GM12873 (cell line): Measurements from ENCODE around the gene GPC1.

ENCODE experiments used
- TF ChIP-seq, protein P1 (sequence below): IDR thresholded peaks from 2 replicates; pipeline ENCODE4 v1.5.1; 2012; ENCODE audit warnings: low read depth, mild to moderate bottlenecking, moderate library complexity, low read length, control low read depth; ENCODE audit not compliant: insufficient read depth; ENCODE audit errors: missing control alignments

GPC1 gene

DNA sequence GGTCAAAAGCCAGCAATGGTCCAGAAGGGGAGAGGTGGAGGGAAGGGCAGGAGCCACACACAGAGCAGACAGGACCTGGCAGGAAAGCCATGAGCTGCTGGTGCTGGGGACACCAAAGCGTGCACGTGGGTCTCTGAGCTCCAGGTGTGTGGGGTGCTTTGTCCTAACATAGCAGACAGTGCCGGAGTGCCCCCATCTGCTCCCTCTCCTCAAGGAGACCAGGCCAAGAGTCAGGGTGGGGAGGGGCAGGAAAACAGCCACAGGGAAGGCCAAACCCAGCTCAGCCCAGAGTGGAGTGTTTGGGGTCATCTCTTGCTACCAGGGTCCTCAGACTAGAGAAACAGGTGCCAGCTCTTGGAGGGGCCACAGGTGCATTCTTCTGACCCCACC is 4.2 kb upstream of the GPC1 start:
- TF ChIP-seq, protein P1, sequence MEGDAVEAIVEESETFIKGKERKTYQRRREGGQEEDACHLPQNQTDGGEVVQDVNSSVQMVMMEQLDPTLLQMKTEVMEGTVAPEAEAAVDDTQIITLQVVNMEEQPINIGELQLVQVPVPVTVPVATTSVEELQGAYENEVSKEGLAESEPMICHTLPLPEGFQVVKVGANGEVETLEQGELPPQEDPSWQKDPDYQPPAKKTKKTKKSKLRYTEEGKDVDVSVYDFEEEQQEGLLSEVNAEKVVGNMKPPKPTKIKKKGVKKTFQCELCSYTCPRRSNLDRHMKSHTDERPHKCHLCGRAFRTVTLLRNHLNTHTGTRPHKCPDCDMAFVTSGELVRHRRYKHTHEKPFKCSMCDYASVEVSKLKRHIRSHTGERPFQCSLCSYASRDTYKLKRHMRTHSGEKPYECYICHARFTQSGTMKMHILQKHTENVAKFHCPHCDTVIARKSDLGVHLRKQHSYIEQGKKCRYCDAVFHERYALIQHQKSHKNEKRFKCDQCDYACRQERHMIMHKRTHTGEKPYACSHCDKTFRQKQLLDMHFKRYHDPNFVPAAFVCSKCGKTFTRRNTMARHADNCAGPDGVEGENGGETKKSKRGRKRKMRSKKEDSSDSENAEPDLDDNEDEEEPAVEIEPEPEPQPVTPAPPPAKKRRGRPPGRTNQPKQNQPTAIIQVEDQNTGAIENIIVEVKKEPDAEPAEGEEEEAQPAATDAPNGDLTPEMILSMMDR, result no peak

DNA sequence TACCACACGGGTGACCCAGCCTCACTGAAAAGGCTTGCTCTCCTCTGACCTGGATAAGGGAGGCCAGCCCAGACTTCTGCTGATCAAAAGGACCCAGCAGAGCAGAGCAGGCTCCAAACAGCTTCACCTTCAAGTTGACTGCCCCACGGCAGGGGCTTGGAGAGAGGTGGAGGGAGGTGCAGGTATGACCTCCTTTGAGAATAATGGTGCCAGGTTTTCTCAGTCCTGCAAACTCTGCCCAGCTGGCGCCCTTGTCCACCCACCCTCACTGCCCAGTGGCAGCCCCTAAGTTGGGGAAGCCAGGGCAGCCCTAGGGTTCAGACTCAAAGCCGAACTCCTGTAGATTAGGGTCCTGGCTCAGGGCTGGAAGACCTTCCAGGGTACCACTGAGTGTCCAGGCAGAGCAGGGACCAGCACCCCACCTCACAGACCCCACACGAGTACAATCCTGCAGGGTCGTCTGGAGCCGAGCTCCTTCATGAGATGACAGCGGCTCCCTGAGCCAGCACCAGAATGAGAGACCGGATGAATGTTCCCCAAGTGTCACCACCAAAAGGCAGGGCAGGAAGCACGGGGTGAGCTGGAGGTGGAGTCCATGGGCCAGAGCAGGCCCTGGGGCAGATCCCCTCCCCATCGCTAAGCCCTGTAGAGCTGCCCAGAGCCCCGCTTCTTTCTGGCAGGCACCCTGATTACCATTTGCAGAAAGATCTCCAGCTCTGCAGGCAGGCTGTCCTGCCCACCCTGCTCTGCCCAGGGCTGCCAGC is 3.6 kb upstream of the GPC1 start:
- TF ChIP-seq, protein P1, result no peak

DNA sequence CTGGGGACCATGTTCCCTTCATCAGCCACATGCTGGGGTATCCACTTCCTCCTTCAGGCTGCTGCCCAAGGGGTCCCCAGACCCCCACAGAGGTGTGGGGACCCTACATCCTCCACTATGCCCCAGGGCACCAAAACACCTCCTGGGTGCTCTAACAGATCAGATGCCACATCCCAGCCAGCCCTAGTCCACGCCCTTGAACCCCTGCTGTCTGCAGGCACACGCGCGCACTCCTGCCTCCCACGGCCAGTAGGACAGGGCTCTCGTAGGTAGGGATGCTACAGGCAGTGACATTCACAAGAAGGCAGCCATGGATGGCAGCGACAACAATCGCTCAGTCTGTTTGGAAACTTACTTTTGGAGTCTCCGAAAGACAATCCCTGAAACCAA is 3.0 kb upstream of the GPC1 start:
- TF ChIP-seq, protein P1, result no peak

DNA sequence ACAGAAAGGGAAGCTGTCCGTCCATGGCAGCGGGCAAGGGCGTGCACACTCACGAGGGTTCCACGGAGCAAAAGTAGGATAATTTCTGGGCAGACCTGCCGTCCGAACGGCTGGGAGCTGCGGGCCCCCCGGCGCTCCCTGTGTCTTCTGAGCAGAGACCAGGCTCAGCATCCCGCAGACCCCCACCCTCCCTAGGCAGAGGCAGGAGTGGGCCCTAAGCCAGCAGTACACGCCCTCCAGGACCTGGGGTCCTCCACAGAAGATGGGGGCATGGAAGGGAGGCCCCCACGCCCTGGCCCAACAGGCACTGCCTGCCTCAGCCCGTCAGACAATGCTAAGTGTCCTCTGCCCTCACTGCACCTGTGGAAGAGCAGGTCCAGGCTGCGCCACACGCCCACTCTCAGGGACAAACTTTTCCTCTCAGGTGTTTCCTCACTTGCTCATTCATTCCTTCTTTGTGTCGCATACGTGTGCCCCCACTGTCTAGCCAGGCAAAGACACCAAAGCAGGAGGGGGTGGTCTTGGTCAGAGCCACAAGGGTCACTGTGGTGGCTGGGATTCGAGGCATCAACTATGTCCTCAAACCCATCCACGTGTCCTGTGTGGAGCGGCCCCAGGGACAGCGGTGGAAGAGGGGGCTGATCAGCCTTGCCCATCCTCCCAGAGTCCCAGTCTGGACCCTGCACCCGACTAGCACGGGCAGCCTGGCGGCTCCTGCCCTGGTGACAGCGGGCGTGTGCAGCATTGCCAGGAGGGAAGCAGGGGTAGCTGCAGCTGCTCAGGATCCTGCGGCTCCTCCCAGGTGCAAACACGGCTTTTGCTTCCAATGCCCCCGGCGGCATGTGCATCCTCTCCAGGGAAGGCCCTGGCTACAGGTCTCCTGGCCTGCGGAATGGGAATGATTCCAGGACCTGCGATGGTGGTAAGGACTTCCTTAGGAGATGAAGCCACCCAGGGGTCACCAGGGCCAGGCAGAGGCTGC is 2.4 kb upstream of the GPC1 start:
- TF ChIP-seq, protein P1, result no peak

DNA sequence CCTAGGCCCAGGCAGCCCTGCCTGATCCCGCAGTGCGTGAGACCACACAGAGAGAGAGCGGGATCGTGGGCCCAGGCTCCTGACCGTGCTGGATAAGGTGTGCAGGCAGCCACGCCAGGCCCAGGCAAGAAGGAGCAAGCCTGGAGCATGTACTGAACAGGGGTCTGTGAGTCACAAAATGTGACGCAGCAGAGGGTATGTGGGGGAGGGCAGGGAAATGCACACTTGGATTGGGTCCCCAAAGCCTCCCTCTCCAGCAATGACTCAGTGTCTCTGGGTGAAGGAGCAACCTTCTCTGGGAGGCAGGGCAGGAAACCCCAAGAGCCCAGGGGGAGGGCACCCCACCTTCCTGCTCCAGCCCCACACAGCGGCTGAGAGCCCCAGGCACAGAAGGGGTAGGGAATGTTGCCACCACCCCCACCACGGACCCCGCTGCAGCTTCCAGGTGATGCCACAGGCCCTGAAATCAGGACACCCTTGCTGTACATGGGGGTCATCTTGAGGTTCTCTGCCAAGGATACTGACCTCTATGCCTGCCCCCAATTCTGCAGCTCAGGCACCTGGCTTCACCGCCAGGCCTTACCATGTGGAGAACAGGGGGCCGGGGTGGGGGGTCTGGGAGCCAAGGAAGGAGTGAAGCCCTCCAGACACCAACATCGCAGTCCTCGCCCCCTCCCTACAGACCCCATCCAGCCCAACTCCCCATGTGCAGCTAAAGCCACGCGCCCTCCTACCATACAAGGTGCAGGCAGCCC is 1.3 kb upstream of the GPC1 start:
- TF ChIP-seq, protein P1, result no peak

DNA sequence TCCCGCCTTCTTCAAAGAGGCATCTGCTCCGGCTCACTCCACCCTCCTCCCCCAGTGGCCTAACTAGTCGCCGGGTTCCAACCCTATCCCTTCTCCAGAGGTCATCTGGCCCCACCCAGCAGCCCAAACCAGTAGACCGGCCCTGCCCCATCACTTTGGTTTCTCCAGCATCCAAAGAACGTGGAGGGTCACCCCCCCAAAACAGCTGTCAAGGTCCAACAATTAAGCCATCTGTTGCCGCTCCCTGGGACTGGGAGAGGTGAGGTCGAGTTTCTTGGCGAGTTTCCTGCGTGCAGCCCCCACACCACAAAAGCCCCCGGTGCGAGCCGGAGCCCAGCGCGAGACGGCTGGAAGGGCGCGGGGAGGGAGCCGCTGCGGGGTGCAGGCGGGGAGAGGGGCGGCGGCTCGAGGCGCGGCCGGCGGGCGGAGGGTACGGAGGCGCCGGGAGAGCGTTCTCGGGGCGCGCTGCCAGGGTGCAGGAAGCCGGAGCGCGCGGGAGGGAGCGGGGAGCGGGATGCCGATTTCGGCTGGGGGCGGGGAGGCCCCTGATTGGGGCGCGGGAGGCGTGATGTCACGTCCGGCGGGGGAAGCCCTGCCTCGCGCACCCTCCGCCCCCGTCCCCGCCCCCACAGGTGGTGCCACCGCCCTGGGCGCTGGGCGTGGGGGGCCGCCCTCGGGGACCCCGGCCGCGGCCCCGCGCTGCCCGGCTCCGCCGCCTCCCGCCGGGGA is 571 bp upstream of the GPC1 start:
- TF ChIP-seq, protein P1, result no peak
